K562 (cell line): ENCODE results near the gene ZFPM1. TPM values are rescaled to one million over a fixed set of nuclear protein-coding genes. Genes with fewer than 3 reads are reported as not detected.
A peak's percentile ranks its signal among the peaks of the same experiment; 100 is the strongest.

Source experiments
- ATAC-seq: fragments of 200-7000 bp; cut with Tn5 transposase; 3 replicates; pipeline ENCODE4 v1.9.1; 2020; ENCODE audit warnings: moderate library complexity
- BruUV-seq: library from RNA; stranded (reverse); fragments of 400-500 nt; replicated peaks from 2 replicates; lab custom pipeline; 2021; lab: Mats Ljungman, UMichigan
- CTCF ChIA-PET: fragments of 300-600 bp; formaldehyde crosslinking; extraction: SDS; loops from one replicate; lab custom pipeline; 2021; ENCODE audit warnings: low intra/inter-chr PET ratio; lab: Yijun Ruan, JAX
- POLR2A ChIA-PET: fragments of 300-600, 350-650 bp; sonication (Branson Sonifier 250); formaldehyde crosslinking; extraction: SDS; loops from one replicate; lab custom pipeline; 2021; ENCODE audit warnings: antibody characterized with exemption, inconsistent platforms; lab: Yijun Ruan, JAX
- DNase-seq, 4 experiments: peaks; one replicate each; pipeline versions ENCODE4 v3.0.0 to v3.0.0-alpha.2; 2011 to 2018; ENCODE audit warnings: low spot score in 3 of 4, mixed read lengths in 3 of 4; ENCODE audit errors: extremely low read depth in 1 of 4
- FAIRE-seq: peaks from 2 replicates; lab custom pipeline; 2011; peaks lifted over from hg19 to GRCh38; lab: Jason Lieb, UNC
- H2AFZ ChIP-seq: 2 replicates; pipeline ENCODE4 v1.6.0; 2011; ENCODE audit warnings: low read depth, low read length, control low read depth, inconsistent platforms
- H3K27ac ChIP-seq: fragments of 200-600 bp; 3 replicates; pipeline ENCODE4 v1.8.0; 2011; ENCODE audit warnings: low read depth, mild to moderate bottlenecking, control low read depth, inconsistent platforms, low read length, moderate library complexity, mixed read lengths; ENCODE audit errors: extremely low read depth
- H3K27me3 ChIP-seq, 2 experiments: fragments of 300-600 bp in 1 of 2; 2 replicates in 1 of 2; 3 replicates in 1 of 2; pipeline versions ENCODE4 v1.6.0 to v1.8.0; 2011; ENCODE audit warnings: inconsistent platforms in 2 of 2, low read length in 2 of 2, mild to moderate bottlenecking in 1 of 2, mixed read lengths in 1 of 2, moderate library complexity in 1 of 2; ENCODE audit not compliant: control insufficient read depth in 2 of 2, insufficient read depth in 2 of 2
- H3K36me3 ChIP-seq: fragments of 300-600 bp; 3 replicates; pipeline ENCODE4 v1.8.0; 2011; ENCODE audit warnings: mild to moderate bottlenecking, low read length, inconsistent platforms; ENCODE audit not compliant: control insufficient read depth, insufficient read depth
- H3K4me1 ChIP-seq, 2 experiments: fragments of 200-600 bp in 1 of 2; replicated peaks in 1 of 2; 2 replicates in 1 of 2; 3 replicates in 1 of 2; pipeline versions ENCODE4 v1.5.1 to v1.8.0; 2011; ENCODE audit warnings: inconsistent platforms in 2 of 2, low read length in 2 of 2, mild to moderate bottlenecking in 1 of 2, mixed read lengths in 1 of 2, moderate library complexity in 1 of 2; ENCODE audit not compliant: control insufficient read depth in 2 of 2, insufficient read depth in 2 of 2
- H3K4me2 ChIP-seq: 2 replicates; pipeline ENCODE4 v1.6.1; 2011; ENCODE audit warnings: low read length, control low read depth, inconsistent platforms, mixed read lengths; ENCODE audit not compliant: insufficient read depth
- H3K4me3 ChIP-seq: fragments of 200-600 bp; sonication (generic), shearing (Covaris generic); 2 replicates; pipeline ENCODE4 v1.5.1; 2016; ENCODE audit warnings: control low read depth, inconsistent platforms
- H3K79me2 ChIP-seq: fragments of 200-600 bp; 3 replicates; pipeline ENCODE4 v1.8.0; 2011; ENCODE audit warnings: low read length, inconsistent platforms; ENCODE audit not compliant: control insufficient read depth, insufficient read depth
- H3K9ac ChIP-seq, 2 experiments: 2 replicates each; pipeline versions ENCODE4 v1.6.0 to v1.6.1; 2011; ENCODE audit warnings: low read depth in 2 of 2, low read length in 2 of 2, control low read depth in 1 of 2, inconsistent platforms in 1 of 2, mild to moderate bottlenecking in 1 of 2, mixed read lengths in 1 of 2; ENCODE audit not compliant: insufficient read depth in 1 of 2
- H3K9me1 ChIP-seq: one replicate; pipeline ENCODE4 v1.6.0; 2011; ENCODE audit warnings: inconsistent platforms, mild to moderate bottlenecking, low read length, moderate library complexity; ENCODE audit not compliant: control insufficient read depth, insufficient read depth
- H3K9me3 ChIP-seq: replicated peaks from 2 replicates; pipeline ENCODE4 v1.5.1; 2011; ENCODE audit warnings: low read depth, low read length, inconsistent platforms; ENCODE audit not compliant: control insufficient read depth, insufficient read depth
- H4K20me1 ChIP-seq: replicated peaks from 2 replicates; pipeline ENCODE4 v1.6.1; 2011; ENCODE audit warnings: low read length, inconsistent platforms, mixed read lengths; ENCODE audit not compliant: control insufficient read depth, insufficient read depth
- DNMT1 ChIP-seq: fragments of 450-650 bp; IDR thresholded peaks from 2 replicates; pipeline ENCODE4 v1.6.1; 2016; ENCODE audit warnings: antibody characterized with exemption, mild to moderate bottlenecking
- FOXM1 ChIP-seq, 2 experiments: fragments of 450-650 bp in 1 of 2; sonication (generic) in 1 of 2; formaldehyde crosslinking in 1 of 2; IDR thresholded peaks; 2 replicates each; pipeline versions ENCODE4 v1.6.1 to v1.9.0; 2017 to 2022; ENCODE audit warnings: low read depth in 2 of 2, mild to moderate bottlenecking in 2 of 2, missing genetic modification reagents in 1 of 2, moderate library complexity in 1 of 2
- HOXB6 ChIP-seq: fragments of 250-450 bp; sonication (Bioruptor Pico); IDR thresholded peaks from 2 replicates; pipeline ENCODE4 v1.5.1; 2022; ENCODE audit warnings: mild to moderate bottlenecking, borderline replicate concordance
- NCOA4 ChIP-seq: fragments of 450-650 bp; IDR thresholded peaks from 2 replicates; pipeline ENCODE4 v1.6.1; 2018; ENCODE audit warnings: mild to moderate bottlenecking; ENCODE audit not compliant: partially characterized antibody
- NFYB ChIP-seq: IDR thresholded peaks from 2 replicates; pipeline ENCODE4 v1.6.1; 2011; ENCODE audit warnings: mild to moderate bottlenecking, moderate library complexity; ENCODE audit not compliant: insufficient read length; ENCODE audit errors: extremely low read depth
- whole genome bisulfite sequencing: fragments of 100-300 bp; shearing (Covaris generic); methylation state at CpG from one replicate; pipeline ENCODE4 v1.1.6; 2016; ENCODE audit warnings: low coverage, mixed read lengths; ENCODE audit not compliant: insufficient coverage; ENCODE audit errors: missing lambda C conversion rate; 5-methylcytosine and 5-hydroxymethylcytosine counted together
- in situ Hi-C: fragments of 300-500 bp; cut with MboI; formaldehyde crosslinking; loops from 4 replicates; pipeline ENCODE4 v1.15.0; 2018; ENCODE audit warnings: inconsistent platforms, mixed read lengths
- intact Hi-C: fragments of 100-400 bp; cut with micrococcal nuclease; formaldehyde crosslinking; loops from 2 replicates; pipeline ENCODE4 v1.14.2; 2022
- polyA plus RNA-seq, 8 experiments: library from polyadenylated mRNA; depleted of rRNA in 4 of 8; stranded (reverse) in 5 of 8; unstranded in 3 of 8; fragments of >200 nt; fragmentation: Nextera tagmentation in 2 of 8; fragmentation: Illumina TruSeq in 1 of 8; extraction: Ambion mirVana in 2 of 8; extraction: Trizol in 1 of 8; gene quantifications; 2 replicates each; pipeline versions ENCODE4 v1.2.1 to v1.2.3, GENCODE V29; 2011 to 2014; ENCODE audit warnings: inconsistent platforms in 1 of 8, missing spikeins in 1 of 8
- total RNA-seq, 7 experiments: library from RNA; depleted of rRNA in 6 of 7; stranded (reverse); fragments of >200 nt in 6 of 7; fragmentation: Illumina TruSeq in 2 of 7; extraction: Trizol in 2 of 7; gene quantifications; 2 replicates each; pipeline versions ENCODE4 v1.2.1 to v1.2.3, GENCODE V29; 2011 to 2021; ENCODE audit warnings: low replicate concordance in 1 of 7

Gene ZFPM1
- total and polyA plus RNA-seq, 9 of the 15 experiments (the other 6 are each of a cell fraction or from before 2014, with no cell fraction given), result 0.03 to 35.9 (median 1.4) TPM

DNA sequence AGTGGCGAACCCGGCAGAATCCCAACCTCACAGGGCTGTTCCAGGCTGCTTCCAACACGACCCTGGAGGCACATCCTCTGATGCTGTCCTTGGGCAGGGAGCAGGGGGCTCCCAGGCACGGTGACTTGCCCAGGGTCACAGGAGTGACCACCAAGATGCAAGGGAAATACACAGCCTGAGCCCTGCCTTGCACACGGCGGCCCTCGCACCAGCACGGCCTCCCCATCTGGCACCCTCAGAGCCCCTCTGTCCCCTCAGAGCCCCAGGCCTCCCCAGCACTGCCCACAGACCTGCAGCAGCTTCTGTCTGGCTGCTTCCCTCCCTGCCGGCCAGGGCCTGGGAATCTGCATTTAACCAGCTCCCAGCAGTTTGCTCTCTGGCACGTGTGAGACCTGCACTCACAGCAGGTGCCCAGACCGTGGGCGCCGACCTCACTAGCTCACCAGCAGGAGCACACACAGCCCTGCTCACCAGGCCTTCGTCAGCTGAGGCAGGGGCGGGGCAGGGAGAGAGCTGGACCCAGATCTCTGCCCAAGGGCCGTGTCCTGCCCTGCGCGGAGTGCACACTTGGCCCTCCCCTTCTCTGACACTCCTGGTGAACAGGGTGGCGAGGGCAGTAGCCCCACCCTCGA is 87.4 kb downstream of the ZFPM1 start:
- peaks cover 32 to 49% of the 10 kb centered on the region in 2 experiments; a peak in 4 of 5 replicates for H3K27me3 ChIP-seq

More for the DNA sequence above, 87.4 kb downstream of the ZFPM1 start:
- WGBS, result 18% methylated on average over 20 of the region's 20 CpGs
- ChIA-PET CTCF (no interaction called here), POLR2A (interaction anchor here (0.6 to 1.7 kb wide), 5 partner anchors 10 to 298 kb away, joined by 3 to 5 read pairs (median 3); no protein-coding TSS in a partner anchor)
- H3K9me3 ChIP-seq, result peaks cover 21% of the 10 kb centered on the region
- ATAC-seq, result no peak
- peaks cover 0 to 51% of the 10 kb centered on the region in 2 experiments; a peak in 3 of 5 replicates for H3K4me1 ChIP-seq
- in situ Hi-C loops, result no loop called here
- no peaks in the 10 kb centered on the region for H3K79me2 ChIP-seq
- no TSS peak for BruUV-seq
- no peak overlapping the region for H2AFZ ChIP-seq
- H3K4me3 ChIP-seq, result no peak overlapping the region
- H3K9me1 ChIP-seq, result no peaks in the 10 kb centered on the region
- H3K36me3 ChIP-seq, result peaks cover 4% of the 10 kb centered on the region; the same call in 2 of the 3 replicates
- no peak for DNase-seq
- H4K20me1 ChIP-seq, result peaks cover 13% of the 10 kb centered on the region
- no peak for FAIRE-seq
- intact Hi-C loops, result no loop called here
- H3K4me2 ChIP-seq, result no peak overlapping the region
- H3K27ac ChIP-seq, result no peak overlapping the region
- H3K9ac ChIP-seq, result no peak overlapping the region
- TF ChIP-seq NCOA4 (no peak), FOXM1 (IDR thresholded peaks at IDR 0.05; ENCODE audit: low read depth) (no peak), FOXM1 (CRISPR knock-in tag; IDR thresholded peaks at IDR 0.05; ENCODE audit: low read depth) (0 out of 2 replicates have a peak, but pooled peaks have one; percentile 20), DNMT1 (no peak), HOXB6 (CRISPR knock-in tag) (no peak), NFYB (no peak)
